Head of caudate nucleus (tissue), 42 donors: ENCODE data around the gene SLC25A11.
"Not testable (repeated sequence)": the region's sequence is repeated elsewhere in the genome, so short reads cannot be mapped to it uniquely, and the experiment has no call there.

Experiments used
- DNase-seq, 42 donors: peaks; one replicate each; pipeline versions ENCODE4 v3.0.0 to v3.0.0-alpha.2; 2020 to 2021; ENCODE audit warnings: mixed read lengths in 7 of 42
- intact Hi-C: fragments of 100-400 bp; cut with DNase I; formaldehyde crosslinking; loops from one replicate; pipeline ENCODE4 v1.15.0; 2022

SLC25A11 gene

GRCh38 chr17:4934173-4934979 is 5.5 kb downstream of the SLC25A11 start:
- peak in 5 of 42 donors; percentile 15 to 46 (median 21) for DNase-seq
- intact Hi-C loops = no loop called here

GRCh38 chr17:4933646-4934045 is 6.2 kb downstream of the SLC25A11 start:
- intact Hi-C loops = no loop called here
- no peak for DNase-seq

- intact Hi-C loops = no loop called here
- DNase-seq = no peak
These were observed 7.1 kb downstream of the SLC25A11 start for GRCh38 chr17:4932756-4933155.

DNA sequence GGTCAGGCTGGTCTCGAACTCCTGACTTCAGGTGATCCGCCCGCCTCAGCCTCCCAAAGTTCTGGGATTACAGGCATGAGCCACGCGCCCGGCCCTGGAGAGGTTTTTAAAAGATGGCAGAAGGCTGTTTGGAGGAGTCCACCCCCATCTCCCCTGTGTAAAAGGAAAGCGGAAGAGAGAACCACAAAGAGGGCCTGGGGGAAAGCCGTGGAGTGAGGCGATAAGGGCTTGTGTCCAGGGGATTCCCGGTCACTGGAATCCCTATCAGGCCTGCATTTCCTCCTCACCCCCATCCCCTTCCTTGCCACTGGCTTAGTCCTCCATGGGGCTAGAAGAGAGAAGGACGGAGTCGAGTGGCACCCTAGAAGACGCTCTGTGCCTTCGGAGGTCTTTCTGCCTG is 7.9 kb downstream of the SLC25A11 start, which contains the start of gene GP1BA:
TSS of gene GP1BA (plus strand) at position 315 of the 400 bp plus-strand sequence. CDS start 328 bp downstream, outside the sequence.
- intact Hi-C loops = no loop called here
- DNase-seq = no peak

GRCh38 chr17:4928881-4929280 is 11.0 kb downstream of the SLC25A11 start:
- intact Hi-C loops = no loop called here
- no peak for DNase-seq

- intact Hi-C loops = not testable (repeated sequence)
- peak in 1 of 42 donors; percentile 35 for DNase-seq
These were observed 13.1 kb downstream of the SLC25A11 start for GRCh38 chr17:4926577-4927335.

- intact Hi-C loops = no loop called here
- no peak for DNase-seq
These were observed 18.5 kb downstream of the SLC25A11 start for GRCh38 chr17:4921320-4921719.

- no peak for DNase-seq
- intact Hi-C loops = no loop called here
These were observed 19.3 kb downstream of the SLC25A11 start for GRCh38 chr17:4920351-4921048.

- no peak for DNase-seq
- intact Hi-C loops = no loop called here
These were observed 20.3 kb downstream of the SLC25A11 start for GRCh38 chr17:4919511-4920047.

GRCh38 chr17:4914551-4914950 is 25.3 kb downstream of the SLC25A11 start:
- intact Hi-C loops, DNase-seq: not testable (repeated sequence)

- intact Hi-C loops = no loop called here
- DNase-seq = no peak
These were observed 25.9 kb downstream of the SLC25A11 start for GRCh38 chr17:4913994-4914393.

DNA sequence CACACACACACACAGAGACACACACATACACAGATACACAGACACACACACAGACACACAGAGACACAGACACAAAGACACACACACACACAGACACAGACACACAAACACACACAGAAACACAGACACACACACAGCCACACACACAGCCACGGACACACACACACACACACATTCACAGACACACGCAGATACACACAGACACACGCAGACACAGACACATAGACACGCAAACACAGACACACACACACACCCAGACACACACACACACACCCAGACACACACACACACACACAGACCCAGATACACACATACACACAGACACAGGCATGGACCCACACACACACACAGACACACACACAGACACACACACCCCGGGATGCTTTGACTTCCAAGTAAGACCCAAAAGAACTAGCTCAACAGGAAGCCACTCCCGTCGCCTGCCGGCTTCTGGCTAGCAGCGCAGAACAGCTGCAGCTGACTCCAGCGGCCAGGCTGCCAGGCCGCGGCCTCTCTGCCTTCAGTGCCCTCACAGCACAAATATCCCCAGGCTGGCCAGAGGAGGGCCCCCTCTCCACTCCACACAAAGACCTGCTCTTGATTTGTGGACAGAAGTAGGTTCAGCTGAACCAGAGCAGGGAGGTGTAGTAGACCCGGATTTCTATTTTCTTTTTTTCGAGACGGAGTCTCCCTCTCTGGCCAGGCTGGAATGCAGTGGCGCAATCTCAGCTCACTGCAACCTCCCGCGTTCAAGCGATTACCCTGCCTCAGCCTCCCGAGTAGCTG is 30.9 kb downstream of the SLC25A11 start:
- peak; percentile 67 to 93 (median 86) for DNase-seq
- intact Hi-C loops = loop anchor here (10.0 kb wide), 1 partner anchor 156 kb away; no protein-coding TSS in a partner anchor

DNA sequence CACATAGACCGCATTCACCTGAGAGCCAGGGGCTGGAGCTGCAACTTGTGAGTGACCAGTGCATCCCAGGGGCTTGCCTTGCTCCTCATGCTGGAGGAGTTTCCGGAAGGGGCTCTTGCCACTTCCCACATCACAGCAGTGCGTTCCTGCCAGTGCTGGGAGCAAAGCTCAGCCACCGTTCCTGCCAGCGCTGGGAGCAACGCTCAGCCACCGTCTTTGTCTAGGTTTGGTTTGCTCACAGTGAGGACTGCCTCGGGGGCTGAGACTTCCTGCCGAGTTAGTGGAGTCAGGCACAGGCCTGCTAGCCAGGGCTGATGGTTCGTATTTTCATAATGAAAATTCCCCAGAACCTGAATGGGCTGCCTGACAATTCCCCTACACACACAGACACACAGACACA is 31.5 kb downstream of the SLC25A11 start:
- DNase-seq = peak in 2 of 42 donors; percentile 28 to 48
- intact Hi-C loops = loop anchor here (10.0 kb wide), 1 partner anchor 156 kb away; no protein-coding TSS in a partner anchor

DNA sequence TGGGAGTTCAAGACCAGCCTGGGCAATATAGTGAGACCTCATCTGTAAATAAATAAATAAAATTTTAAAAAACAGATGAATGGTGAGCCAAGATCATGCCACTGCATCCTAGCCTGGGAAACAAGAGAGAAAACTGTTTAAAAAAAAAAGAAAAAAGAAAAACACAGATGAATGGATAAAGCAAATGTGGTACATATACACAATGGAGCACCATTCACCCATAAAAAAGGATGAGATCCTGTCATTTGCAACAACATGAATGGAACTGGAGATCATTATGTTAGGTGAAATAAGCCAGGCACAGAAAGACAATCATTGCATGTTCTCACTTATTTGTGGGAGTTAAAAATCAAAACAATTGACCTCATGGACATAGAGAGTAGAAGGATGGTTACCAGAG is 33.2 kb downstream of the SLC25A11 start:
- intact Hi-C loops = loop anchor here (10.0 kb wide), 1 partner anchor 158 kb away; no protein-coding TSS in a partner anchor
- DNase-seq = not testable (repeated sequence)

DNA sequence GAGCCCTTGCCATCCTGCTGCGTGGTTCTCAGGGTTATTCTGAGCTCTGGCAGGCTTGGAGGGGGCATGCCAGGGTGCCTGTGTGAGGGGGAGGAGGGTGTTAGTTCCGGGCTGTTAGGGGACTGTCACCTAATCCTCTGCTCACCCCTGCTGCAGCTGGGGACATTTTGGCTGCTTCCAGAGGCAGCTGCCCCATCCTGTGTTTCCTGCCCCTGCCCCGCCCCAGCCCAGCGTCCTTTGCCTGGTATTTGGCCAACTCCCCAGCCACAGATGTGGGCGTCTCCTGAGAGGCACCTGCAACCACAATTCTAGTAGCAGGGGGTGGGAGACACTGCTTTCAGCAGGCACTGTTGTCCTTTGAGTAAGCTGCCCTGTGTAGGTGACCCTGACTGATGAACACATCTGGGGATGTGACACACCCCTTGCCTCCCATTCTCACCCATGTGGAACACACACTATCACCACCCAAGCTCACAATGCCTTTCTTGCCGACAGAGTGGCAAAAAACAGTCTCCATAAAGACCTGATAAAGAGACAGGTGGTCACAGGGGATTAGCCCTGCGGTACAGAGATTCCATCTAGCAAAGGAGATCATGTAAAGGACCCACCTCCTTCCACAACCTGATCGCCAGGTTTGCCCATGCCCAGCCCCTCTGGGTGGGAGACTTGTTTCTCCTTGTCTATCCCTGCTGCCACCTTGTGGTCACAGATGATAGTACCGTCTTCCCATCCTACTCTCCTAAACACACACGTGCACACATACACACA is 36.6 kb downstream of the SLC25A11 start, which contains the start of gene CHRNE:
TSS of gene CHRNE (minus strand) at position 48 of the 768 bp plus-strand sequence. CDS start at position 13, 35 bp downstream.
- peak; percentile 29 to 95 (median 82) for DNase-seq
- intact Hi-C loops = loop anchor here (10.0 kb wide), 1 partner anchor 162 kb away; no protein-coding TSS in a partner anchor

- intact Hi-C loops = loop anchor here (10.0 kb wide), 1 partner anchor 162 kb away; no protein-coding TSS in a partner anchor
- DNase-seq = no peak
These were observed 37.3 kb downstream of the SLC25A11 start for GRCh38 chr17:4902540-4902939.
